H1 (cell line): Measurements from ENCODE around the gene SLC20A1. TPM values are rescaled to one million over a fixed set of nuclear protein-coding genes. Genes with fewer than 3 reads are reported as not detected.

Experiments
- CTCF ChIA-PET: fragments of 300-600 bp; sonication (Branson Sonifier 250); formaldehyde crosslinking; loops from one replicate; lab custom pipeline; 2021; ENCODE audit not compliant: partially characterized antibody; lab: Charles Lee
- POLR2A ChIA-PET: fragments of 300-600 bp; sonication (Branson Sonifier 250); formaldehyde crosslinking; loops from one replicate; lab custom pipeline; 2021; ENCODE audit warnings: inconsistent platforms; ENCODE audit not compliant: partially characterized antibody; lab: Charles Lee
- DNase-seq, 2 experiments: peaks; one replicate each; pipeline versions ENCODE4 v3.0.0 to v3.0.0-alpha.2; 2010 to 2022; ENCODE audit warnings: low spot score in 2 of 2, low read depth in 1 of 2, mixed read lengths in 1 of 2
- FAIRE-seq: peaks from 2 replicates; lab custom pipeline; 2011; peaks lifted over from hg19 to GRCh38; lab: Jason Lieb, UNC
- H2AFZ ChIP-seq: 2 replicates; pipeline ENCODE4 v1.8.1; 2012; ENCODE audit warnings: low read length, inconsistent platforms
- H2AK5ac ChIP-seq: 2 replicates; pipeline ENCODE4 v1.6.1; 2013; ENCODE audit warnings: low read depth, low read length
- H2BK120ac ChIP-seq: replicated peaks from 2 replicates; pipeline ENCODE3; 2013; ENCODE audit warnings: low read depth, low read length, inconsistent platforms
- H2BK12ac ChIP-seq: 2 replicates; pipeline ENCODE4 v1.6.1; 2013; ENCODE audit warnings: low read depth, low read length
- H2BK15ac ChIP-seq: 2 replicates; pipeline ENCODE4 v1.6.1; 2013; ENCODE audit warnings: low read length
- H2BK20ac ChIP-seq: 2 replicates; pipeline ENCODE4 v1.6.1; 2013; ENCODE audit warnings: low read length
- H2BK5ac ChIP-seq: 2 replicates; pipeline ENCODE4 v1.6.1; 2013; ENCODE audit warnings: low read depth, low read length
- H3K14ac ChIP-seq: 2 replicates; pipeline ENCODE4 v1.6.1; 2013; ENCODE audit warnings: inconsistent platforms; ENCODE audit not compliant: insufficient read length
- H3K18ac ChIP-seq: 2 replicates; pipeline ENCODE4 v1.6.1; 2013; ENCODE audit warnings: low read length; ENCODE audit errors: extremely low read depth
- H3K23ac ChIP-seq: 2 replicates; pipeline ENCODE4 v1.6.1; 2013; ENCODE audit warnings: inconsistent platforms; ENCODE audit not compliant: insufficient read length
- H3K23me2 ChIP-seq: 2 replicates; pipeline ENCODE4 v1.6.1; 2013; ENCODE audit warnings: low read depth, low read length
- H3K27ac ChIP-seq: 2 replicates; pipeline ENCODE4 v1.6.1; 2011; ENCODE audit warnings: low read depth, low read length, inconsistent platforms
- H3K27me3 ChIP-seq, 4 experiments: replicated peaks in 1 of 4; 1 replicate in 1 of 4; 2 replicates in 3 of 4; pipeline versions ENCODE4 v1.6.1 to v1.8.1; 2011 to 2013; ENCODE audit warnings: low read length in 3 of 4, mild to moderate bottlenecking in 3 of 4, inconsistent platforms in 2 of 4, mixed read lengths in 2 of 4, moderate library complexity in 1 of 4; ENCODE audit not compliant: control insufficient read depth in 3 of 4, insufficient read depth in 3 of 4; ENCODE audit errors: extremely low read depth in 1 of 4
- H3K36me3 ChIP-seq, 4 experiments: 2 replicates each; pipeline versions ENCODE4 v1.6.1 to v1.8.1; 2011 to 2013; ENCODE audit warnings: mild to moderate bottlenecking in 4 of 4, low read length in 3 of 4, moderate library complexity in 2 of 4, control low read depth in 1 of 4, inconsistent platforms in 1 of 4; ENCODE audit not compliant: insufficient read depth in 4 of 4, control insufficient read depth in 2 of 4
- H3K4ac ChIP-seq: replicated peaks from 2 replicates; pipeline ENCODE3; 2013; ENCODE audit warnings: low read length, low read depth, mixed read lengths, inconsistent platforms; ENCODE audit not compliant: insufficient read length
- H3K4me1 ChIP-seq, 4 experiments: replicated peaks in 1 of 4; 1 replicate in 1 of 4; 2 replicates in 3 of 4; pipeline versions ENCODE4 v1.6.1 to v1.8.1; 2011 to 2013; ENCODE audit warnings: low read length in 3 of 4, inconsistent platforms in 2 of 4, mixed read lengths in 1 of 4; ENCODE audit not compliant: insufficient read depth in 4 of 4, control insufficient read depth in 3 of 4
- H3K4me2 ChIP-seq, 2 experiments: 2 replicates each; pipeline versions ENCODE4 v1.6.1 to v1.8.1; 2011 to 2013; ENCODE audit warnings: low read depth in 2 of 2, low read length in 2 of 2, control low read depth in 1 of 2, inconsistent platforms in 1 of 2, mild to moderate bottlenecking in 1 of 2; ENCODE audit not compliant: insufficient read depth in 1 of 2
- H3K4me3 ChIP-seq, 4 experiments: fragments of 200-600, 300-600 bp in 1 of 4; sonication (generic), shearing (Covaris generic), sonication (Bioruptor Twin) in 1 of 4; 2 replicates each; pipeline versions ENCODE4 v1.5.1 to v1.8.1; 2011 to 2016; ENCODE audit warnings: low read length in 4 of 4, low read depth in 3 of 4, control low read depth in 2 of 4, inconsistent platforms in 2 of 4, mild to moderate bottlenecking in 2 of 4, mixed read lengths in 1 of 4, moderate library complexity in 1 of 4; ENCODE audit not compliant: insufficient read depth in 2 of 4; ENCODE audit errors: extremely low read depth in 1 of 4
- H3K56ac ChIP-seq: replicated peaks from 2 replicates; pipeline ENCODE3; 2013; ENCODE audit warnings: low read depth, mild to moderate bottlenecking, mixed read lengths, low read length, inconsistent platforms; ENCODE audit not compliant: insufficient read length
- H3K79me1 ChIP-seq: 2 replicates; pipeline ENCODE4 v1.6.1; 2013; ENCODE audit warnings: low read depth, low read length, control low read depth
- H3K79me2 ChIP-seq, 2 experiments: 2 replicates each; pipeline versions ENCODE4 v1.6.1 to v1.8.1; 2012 to 2013; ENCODE audit warnings: low read length in 2 of 2, mild to moderate bottlenecking in 2 of 2, inconsistent platforms in 1 of 2; ENCODE audit not compliant: insufficient read depth in 2 of 2, control insufficient read depth in 1 of 2
- H3K9ac ChIP-seq, 4 experiments: replicated peaks in 1 of 4; 1 replicate in 1 of 4; 2 replicates in 3 of 4; pipeline versions ENCODE4 v1.6.1 to v1.8.1; 2011 to 2013; ENCODE audit warnings: low read depth in 3 of 4, low read length in 3 of 4, control low read depth in 2 of 4, mild to moderate bottlenecking in 2 of 4, moderate library complexity in 2 of 4, inconsistent platforms in 1 of 4; ENCODE audit errors: extremely low read depth in 1 of 4
- H3K9me3 ChIP-seq, 2 experiments: 2 replicates each; pipeline versions ENCODE4 v1.6.1 to v1.8.1; 2012 to 2013; ENCODE audit warnings: mild to moderate bottlenecking in 2 of 2, moderate library complexity in 2 of 2, control low read depth in 1 of 2, inconsistent platforms in 1 of 2, low read depth in 1 of 2, low read length in 1 of 2, mixed read lengths in 1 of 2; ENCODE audit not compliant: insufficient read depth in 2 of 2
- H4K20me1 ChIP-seq, 2 experiments: replicated peaks in 1 of 2; 2 replicates each; pipeline versions ENCODE3 to v1.8.1; 2011 to 2013; ENCODE audit warnings: inconsistent platforms in 2 of 2, low read length in 2 of 2, mild to moderate bottlenecking in 1 of 2; ENCODE audit not compliant: insufficient read depth in 2 of 2, control insufficient read depth in 1 of 2
- H4K5ac ChIP-seq: 2 replicates; pipeline ENCODE4 v1.6.1; 2013; ENCODE audit warnings: low read length, low read depth, mixed read lengths, inconsistent platforms; ENCODE audit not compliant: insufficient read length
- H4K8ac ChIP-seq: 2 replicates; pipeline ENCODE4 v1.8.0; 2013; ENCODE audit warnings: mild to moderate bottlenecking, moderate library complexity, low read length, inconsistent platforms; ENCODE audit not compliant: insufficient read depth; ENCODE audit errors: extremely low read depth
- H4K91ac ChIP-seq: replicated peaks from 2 replicates; pipeline ENCODE3; 2013; ENCODE audit warnings: low read length, mixed read lengths, inconsistent platforms; ENCODE audit not compliant: insufficient read length
- CTBP2 ChIP-seq: IDR thresholded peaks from 2 replicates; pipeline ENCODE4 v1.7.0; 2011; ENCODE audit warnings: borderline replicate concordance, mild to moderate bottlenecking, moderate library complexity, mixed read lengths, low read length; ENCODE audit not compliant: insufficient read depth, insufficient read length
- WGBS, 2 experiments: shearing (Covaris generic) in 1 of 2; methylation state at CpG; one replicate each; pipeline versions ENCODE4 v1.1.6 to v1.1.7; 2013 to 2015; ENCODE audit warnings: low lambda C conversion rate in 2 of 2, mixed read lengths in 2 of 2, inconsistent platforms in 1 of 2, low coverage in 1 of 2, missing lambda C conversion rate in 1 of 2; ENCODE audit not compliant: insufficient replicate concordance in 2 of 2, insufficient coverage in 1 of 2, insufficient read length in 1 of 2; ENCODE audit errors: extremely low coverage in 1 of 2, missing lambda C conversion rate in 1 of 2; 5-methylcytosine and 5-hydroxymethylcytosine counted together
- polyA plus RNA-seq, 7 experiments: library from polyadenylated mRNA; depleted of rRNA in 3 of 7; stranded (reverse) in 5 of 7; unstranded in 2 of 7; fragments of >200 nt in 5 of 7; fragments of 200-250 nt in 2 of 7; gene quantifications; 1 replicate in 5 of 7; 2 replicates in 1 of 7; 4 replicates in 1 of 7; pipeline versions ENCODE4 v1.2.1 to v1.2.3, GENCODE V29; 2011 to 2013; ENCODE audit warnings: missing spikeins in 2 of 7, mixed read lengths in 2 of 7
- total RNA-seq: library from RNA; stranded (reverse); fragmentation: NEBNext Ultra II Directional; extraction: Animal tissue kit (Norgen Biotek cat#: 25700); gene quantifications from 2 replicates; pipeline ENCODE4 v1.2.1, GENCODE V29; 2021
- TF ChIP-seq, protein P1 (sequence below): IDR thresholded peaks from 2 replicates; pipeline ENCODE4 v1.6.1; 2011; ENCODE audit warnings: low read depth, mild to moderate bottlenecking, low read length; ENCODE audit not compliant: insufficient read depth

The SLC20A1 gene
- total and polyA plus RNA-seq, 2 of the 8 experiments (the other 6 are each of a cell fraction or from before 2014, with no cell fraction given): 42.6 to 105 TPM

DNA sequence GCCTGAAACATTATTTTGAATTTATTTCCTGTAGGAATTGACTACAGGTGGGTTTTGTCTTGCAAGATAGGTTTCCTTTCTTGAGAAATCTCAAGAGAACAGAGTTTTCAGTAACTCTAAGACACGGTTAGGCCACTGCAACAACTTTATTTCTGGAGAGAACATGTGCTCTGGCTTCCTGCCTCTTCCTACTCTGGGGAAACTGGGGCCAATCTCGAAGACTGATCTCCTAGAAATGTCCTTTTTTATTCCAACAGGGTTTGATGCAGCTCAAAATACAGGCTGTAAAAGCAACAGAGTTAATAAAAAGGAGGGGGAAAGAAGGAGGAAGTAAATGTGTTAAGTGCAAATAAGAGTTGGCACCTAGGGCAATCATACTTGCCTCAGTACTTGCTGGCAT is 4.0 kb upstream of the SLC20A1 start:
- 67% methylated on average over 2 of the region's 2 CpGs; no CpG with 5 or more reads in 1 of the 2 experiments for WGBS, 2 experiments
- Histone ChIP-seq H3K14ac (no peak overlapping the region), H3K23ac (no peak overlapping the region), H3K4me3 (no peak overlapping the region), H2AK5ac (no peak overlapping the region), H3K79me1 (no peaks in the 10 kb centered on the region; the same call in 1 of the 2 replicates), H3K4ac (no peak overlapping the region), H2BK20ac (no peak overlapping the region), H3K23me2 (peaks cover 6% of the 10 kb centered on the region), H2BK15ac (no peak overlapping the region), H3K27ac (no peak overlapping the region), H3K36me3 (no peaks in the 10 kb centered on the region), H4K5ac (no peak overlapping the region), H4K20me1 (peaks cover under 1% of the 10 kb centered on the region in 2 experiments), H3K4me1 (peaks cover 2 to 6% (median 4%) of the 10 kb centered on the region in 4 experiments; a peak in 4 of 7 replicates), H3K79me2 (peaks cover 2 to 9% of the 10 kb centered on the region in 2 experiments), H2BK12ac (no peak overlapping the region), H3K18ac (no peak overlapping the region), H2BK120ac (no peak overlapping the region), H2BK5ac (no peak overlapping the region), H3K9ac (no peak overlapping the region), H4K91ac (no peak overlapping the region), H3K4me2 (no peak overlapping the region), H3K56ac (no peak overlapping the region), H2AFZ (no peak overlapping the region), H3K9me3 (no peaks in the 10 kb centered on the region), H4K8ac (no peak overlapping the region), H3K27me3 (peaks cover 0 to 5% (median 0%) of the 10 kb centered on the region in 4 experiments; a peak in 3 of 7 replicates)
- DNase-seq: no peak
- FAIRE-seq: no peak
- ChIA-PET CTCF (interaction anchor here (1.1 to 2.3 kb wide), 4 partner anchors 14 to 83 kb away, joined by 3 to 7 read pairs (median 4); no protein-coding TSS in a partner anchor), POLR2A (interaction anchor here (0.6 to 1.4 kb wide), 3 partner anchors 12 to 32 kb away, joined by 3 to 4 read pairs (median 4); no protein-coding TSS in a partner anchor)
- no peak for TF ChIP-seq CTBP2
- TF ChIP-seq, protein P1, sequence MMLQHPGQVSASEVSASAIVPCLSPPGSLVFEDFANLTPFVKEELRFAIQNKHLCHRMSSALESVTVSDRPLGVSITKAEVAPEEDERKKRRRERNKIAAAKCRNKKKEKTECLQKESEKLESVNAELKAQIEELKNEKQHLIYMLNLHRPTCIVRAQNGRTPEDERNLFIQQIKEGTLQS: no peak
